Measurements from ENCODE around the gene PRLR. TPM values are rescaled to one million over a fixed set of nuclear protein-coding genes. Genes with fewer than 3 reads are reported as not detected.

Gene PRLR
- total RNA-seq, 2 experiments from 2014 or later = not detected

DNA sequence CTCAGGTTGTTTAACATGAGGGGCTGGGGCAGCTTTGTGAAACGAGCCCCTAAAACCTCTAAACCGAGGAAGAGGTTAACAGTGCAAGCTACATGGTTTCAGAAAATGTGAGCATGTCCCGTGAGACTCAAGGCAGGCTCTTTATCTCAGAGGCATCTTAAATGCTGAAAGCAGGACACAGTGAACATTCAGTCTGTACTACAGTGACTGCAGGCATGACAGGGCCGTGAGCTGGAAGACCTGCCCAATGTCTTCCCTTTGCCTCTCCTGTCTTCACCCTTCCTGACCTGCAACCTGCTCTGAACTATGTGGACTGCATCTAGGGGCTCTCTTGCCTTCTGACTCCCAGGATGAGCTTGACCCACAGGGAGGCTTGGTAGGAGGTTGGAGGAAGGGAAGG is 58.3 kb downstream of the PRLR start:
- Mint-ChIP-seq H3K27me3 (peaks cover 10% of the 10 kb centered on the region), H3K4me3 (no peak overlapping the region), H3K9me3 (peaks cover 5% of the 10 kb centered on the region), H3K36me3 (ENCODE audit: low read depth) (no peaks in the 10 kb centered on the region), H3K27ac (no peak overlapping the region), H3K4me1 (ENCODE audit: low read depth) (no peaks in the 10 kb centered on the region)
- no peak for ATAC-seq
- no peak for DNase-seq
- intact Hi-C loops (cut with micrococcal nuclease) = no loop called here
- POLR2A ChIA-PET = no interaction called here
- TF ChIP-seq, protein P1, sequence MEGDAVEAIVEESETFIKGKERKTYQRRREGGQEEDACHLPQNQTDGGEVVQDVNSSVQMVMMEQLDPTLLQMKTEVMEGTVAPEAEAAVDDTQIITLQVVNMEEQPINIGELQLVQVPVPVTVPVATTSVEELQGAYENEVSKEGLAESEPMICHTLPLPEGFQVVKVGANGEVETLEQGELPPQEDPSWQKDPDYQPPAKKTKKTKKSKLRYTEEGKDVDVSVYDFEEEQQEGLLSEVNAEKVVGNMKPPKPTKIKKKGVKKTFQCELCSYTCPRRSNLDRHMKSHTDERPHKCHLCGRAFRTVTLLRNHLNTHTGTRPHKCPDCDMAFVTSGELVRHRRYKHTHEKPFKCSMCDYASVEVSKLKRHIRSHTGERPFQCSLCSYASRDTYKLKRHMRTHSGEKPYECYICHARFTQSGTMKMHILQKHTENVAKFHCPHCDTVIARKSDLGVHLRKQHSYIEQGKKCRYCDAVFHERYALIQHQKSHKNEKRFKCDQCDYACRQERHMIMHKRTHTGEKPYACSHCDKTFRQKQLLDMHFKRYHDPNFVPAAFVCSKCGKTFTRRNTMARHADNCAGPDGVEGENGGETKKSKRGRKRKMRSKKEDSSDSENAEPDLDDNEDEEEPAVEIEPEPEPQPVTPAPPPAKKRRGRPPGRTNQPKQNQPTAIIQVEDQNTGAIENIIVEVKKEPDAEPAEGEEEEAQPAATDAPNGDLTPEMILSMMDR (IDR thresholded peaks at IDR 0.05) = no peak
- CTCF ChIA-PET = interaction anchor here (0.8 kb wide), 1 partner anchor 83 kb away, joined by 4 read pairs; no protein-coding TSS in a partner anchor

DNA sequence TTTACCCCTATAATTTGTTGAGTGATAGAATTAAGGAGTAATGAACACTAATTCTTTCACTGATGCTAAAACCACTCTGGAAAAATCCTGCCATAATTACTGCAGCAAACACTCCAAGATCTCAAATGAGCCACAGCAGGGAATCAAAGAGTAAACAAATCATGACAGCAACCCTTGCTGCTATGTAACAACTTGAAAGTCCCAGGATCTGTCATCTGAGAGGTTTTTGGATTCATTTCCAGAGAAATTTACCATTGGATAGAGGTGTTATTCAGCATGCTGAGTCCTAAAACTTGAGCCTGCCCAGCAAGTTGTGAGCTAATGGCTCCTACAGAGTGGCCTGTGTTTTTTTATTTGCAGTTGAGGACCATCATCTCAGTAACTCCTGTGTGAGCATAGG is 59.2 kb downstream of the PRLR start:
- no peak overlapping the region for H3K27ac Mint-ChIP-seq
- ChIA-PET POLR2A (no interaction called here), CTCF (no interaction called here)
- TF ChIP-seq, protein P1 (IDR thresholded peaks at IDR 0.05) = no peak
- DNase-seq (no peak), ATAC-seq (no peak)
- H3K4me1 Mint-ChIP-seq (ENCODE audit: low read depth) = no peaks in the 10 kb centered on the region
- intact Hi-C loops (cut with micrococcal nuclease) = no loop called here
- peaks cover 7% of the 10 kb centered on the region for H3K9me3 Mint-ChIP-seq
- no peak overlapping the region for H3K4me3 Mint-ChIP-seq
- H3K36me3 Mint-ChIP-seq (ENCODE audit: low read depth) = no peaks in the 10 kb centered on the region
- H3K27me3 Mint-ChIP-seq = peaks cover 10% of the 10 kb centered on the region

DNA sequence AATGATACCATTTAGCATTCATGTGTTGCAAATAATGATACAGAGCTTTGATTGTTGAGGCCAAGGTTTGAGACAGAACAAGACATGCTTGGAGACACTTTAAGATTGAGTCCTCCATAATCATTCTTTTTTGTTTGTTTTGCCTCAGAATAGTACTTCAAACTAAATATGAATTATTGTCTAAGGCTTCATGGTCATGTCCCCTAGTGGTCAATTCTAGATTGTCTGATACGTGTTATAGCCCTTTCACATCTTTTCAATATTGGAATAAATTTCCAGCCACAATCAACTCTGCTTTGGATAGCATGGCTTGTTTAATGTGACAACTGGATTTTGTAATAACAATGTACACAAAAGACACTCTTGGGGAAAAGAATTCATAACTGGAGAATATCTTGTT is 64.2 kb downstream of the PRLR start:
- Mint-ChIP-seq H3K4me1 (ENCODE audit: low read depth) (no peaks in the 10 kb centered on the region), H3K9me3 (peaks cover 8% of the 10 kb centered on the region), H3K36me3 (ENCODE audit: low read depth) (no peaks in the 10 kb centered on the region), H3K27me3 (peaks cover 7% of the 10 kb centered on the region), H3K4me3 (no peak overlapping the region), H3K27ac (no peak overlapping the region)
- ChIA-PET CTCF (no interaction called here), POLR2A (no interaction called here)
- intact Hi-C loops (cut with micrococcal nuclease) = no loop called here
- DNase-seq (no peak), ATAC-seq (no peak)
- TF ChIP-seq, protein P1 (IDR thresholded peaks at IDR 0.05) = no peak

DNA sequence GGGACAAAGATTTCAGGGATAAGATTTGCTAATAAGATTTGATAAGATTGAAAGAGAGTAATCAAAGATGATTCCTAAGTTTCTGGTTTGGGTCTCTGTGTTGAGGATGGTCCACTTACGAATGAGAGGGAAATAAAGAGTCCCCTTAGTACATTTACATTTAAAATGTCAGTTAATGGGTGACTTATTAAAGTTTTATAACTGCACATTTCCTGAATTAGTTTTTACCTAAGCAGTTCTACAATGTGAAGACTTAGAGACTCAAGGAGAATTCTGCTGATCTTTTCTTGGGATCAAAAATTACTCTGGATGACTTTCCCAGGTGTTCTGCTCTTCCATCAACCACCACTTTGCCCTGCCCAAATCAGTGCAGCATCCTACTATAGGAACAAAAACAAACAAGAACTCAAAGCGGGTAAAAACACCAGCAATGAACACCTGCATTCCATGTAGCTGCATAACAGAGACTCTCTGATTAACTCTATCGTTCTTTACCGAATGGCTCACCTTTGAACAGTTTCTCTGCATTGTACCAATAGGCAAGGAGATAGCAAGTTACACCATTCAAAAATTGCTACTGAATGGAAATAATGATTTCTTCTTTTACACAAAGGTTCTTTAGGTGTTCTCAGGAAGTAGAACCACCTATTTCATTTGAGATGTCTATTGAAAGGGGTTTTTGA is 65.3 kb downstream of the PRLR start:
- ChIA-PET POLR2A (no interaction called here), CTCF (no interaction called here)
- TF ChIP-seq, protein P1 (IDR thresholded peaks at IDR 0.05) = no peak
- DNase-seq = no peak
- no peak for ATAC-seq
- Mint-ChIP-seq H3K27me3 (peaks cover 4% of the 10 kb centered on the region), H3K9me3 (peaks cover 8% of the 10 kb centered on the region), H3K27ac (no peak overlapping the region), H3K4me1 (ENCODE audit: low read depth) (no peaks in the 10 kb centered on the region), H3K4me3 (no peak overlapping the region), H3K36me3 (ENCODE audit: low read depth) (no peaks in the 10 kb centered on the region)
- intact Hi-C loops (cut with micrococcal nuclease) = no loop called here

DNA sequence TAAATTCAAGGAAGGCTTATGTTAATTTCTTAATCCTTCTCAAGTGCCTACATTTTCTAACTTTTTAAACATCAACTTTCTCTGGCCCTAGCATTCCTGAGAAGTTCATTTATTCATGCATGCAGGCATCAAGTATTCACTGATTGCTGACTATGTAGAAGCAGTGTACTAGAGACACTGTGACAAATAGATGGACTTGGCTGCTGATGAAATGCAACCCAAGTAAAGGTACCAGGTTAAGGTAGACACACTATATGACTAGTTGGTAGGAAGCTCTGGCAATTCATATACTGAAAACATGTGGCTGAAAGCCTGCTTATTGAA is 66.6 kb downstream of the PRLR start:
- H3K4me3 Mint-ChIP-seq = no peak overlapping the region
- ATAC-seq (no peak), DNase-seq (no peak)
- peaks cover 5% of the 10 kb centered on the region for H3K27me3 Mint-ChIP-seq
- TF ChIP-seq, protein P1 (IDR thresholded peaks at IDR 0.05) = no peak
- CTCF ChIA-PET = no interaction called here
- intact Hi-C loops (cut with micrococcal nuclease) = no loop called here
- H3K4me1 Mint-ChIP-seq (ENCODE audit: low read depth) = no peaks in the 10 kb centered on the region
- no peak overlapping the region for H3K27ac Mint-ChIP-seq
- H3K36me3 Mint-ChIP-seq (ENCODE audit: low read depth) = no peaks in the 10 kb centered on the region
- POLR2A ChIA-PET = no interaction called here
- H3K9me3 Mint-ChIP-seq = peaks cover 8% of the 10 kb centered on the region
